ENCODE measurements around the gene FER1L5.

The FER1L5 gene

GRCh38 chr2:96642564-96643360, at the start of gene FER1L5:
Gene FER1L5, plus strand, starts transcription at chr2:96642764. Its CDS starts 73 bp downstream, at chr2:96642837.
- in situ Hi-C loops (cut with MboI; ENCODE audit: low sequenced_read_pairs), result no loop called here

- in situ Hi-C loops (cut with MboI; ENCODE audit: low sequenced_read_pairs), result no loop called here
Measured at GRCh38 chr2:96594282-96594681, 48.3 kb upstream of the FER1L5 start.

GRCh38 chr2:96594691-96595152, 47.8 kb upstream of the FER1L5 start:
- in situ Hi-C loops (cut with MboI; ENCODE audit: low sequenced_read_pairs), result no loop called here

- in situ Hi-C loops (cut with MboI; ENCODE audit: low sequenced_read_pairs), result no loop called here
Measured at GRCh38 chr2:96596596-96596995, 46.0 kb upstream of the FER1L5 start.

GRCh38 chr2:96599941-96600340, 42.6 kb upstream of the FER1L5 start:
- in situ Hi-C loops (cut with MboI; ENCODE audit: low sequenced_read_pairs), result no loop called here

- in situ Hi-C loops (cut with MboI; ENCODE audit: low sequenced_read_pairs), result no loop called here
Measured at GRCh38 chr2:96601382-96602292, 40.9 kb upstream of the FER1L5 start.

GRCh38 chr2:96602330-96602823, 40.2 kb upstream of the FER1L5 start:
- in situ Hi-C loops (cut with MboI; ENCODE audit: low sequenced_read_pairs), result no loop called here

GRCh38 chr2:96604104-96604503, 38.5 kb upstream of the FER1L5 start:
- in situ Hi-C loops (cut with MboI; ENCODE audit: low sequenced_read_pairs), result no loop called here

- in situ Hi-C loops (cut with MboI; ENCODE audit: low sequenced_read_pairs), result no loop called here
Measured at GRCh38 chr2:96608469-96609455, 33.8 kb upstream of the FER1L5 start.

- in situ Hi-C loops (cut with MboI; ENCODE audit: low sequenced_read_pairs), result no loop called here
Measured at GRCh38 chr2:96616128-96616527, 26.4 kb upstream of the FER1L5 start.

- in situ Hi-C loops (cut with MboI; ENCODE audit: low sequenced_read_pairs), result no loop called here
Measured at GRCh38 chr2:96616535-96616934, 26.0 kb upstream of the FER1L5 start.

- in situ Hi-C loops (cut with MboI; ENCODE audit: low sequenced_read_pairs), result no loop called here
Measured at GRCh38 chr2:96617012-96617411, 25.6 kb upstream of the FER1L5 start.

GRCh38 chr2:96618596-96619283, 23.8 kb upstream of the FER1L5 start:
- in situ Hi-C loops (cut with MboI; ENCODE audit: low sequenced_read_pairs), result no loop called here

GRCh38 chr2:96622544-96622943, 20.0 kb upstream of the FER1L5 start:
- in situ Hi-C loops (cut with MboI; ENCODE audit: low sequenced_read_pairs), result no loop called here

GRCh38 chr2:96623116-96623515, 19.4 kb upstream of the FER1L5 start:
- in situ Hi-C loops (cut with MboI; ENCODE audit: low sequenced_read_pairs), result no loop called here

GRCh38 chr2:96625571-96626552, 16.7 kb upstream of the FER1L5 start:
- in situ Hi-C loops (cut with MboI; ENCODE audit: low sequenced_read_pairs), result no loop called here

GRCh38 chr2:96626553-96626942, 16.0 kb upstream of the FER1L5 start:
- in situ Hi-C loops (cut with MboI; ENCODE audit: low sequenced_read_pairs), result no loop called here

- in situ Hi-C loops (cut with MboI; ENCODE audit: low sequenced_read_pairs), result no loop called here
Measured at GRCh38 chr2:96631804-96632435, 10.6 kb upstream of the FER1L5 start.
